Thymus (tissue), 11 donors: Measurements from ENCODE around the gene NHP2. TPM values are rescaled to one million over a fixed set of nuclear protein-coding genes. Genes with fewer than 3 reads are reported as not detected.

Experiments
- DNase-seq, 9 donors: peaks; one replicate each; pipeline ENCODE4 v3.0.0-alpha.2; 2013; ENCODE audit warnings: low spot score in 9 of 9, low read depth in 6 of 9, missing footprints in 1 of 9
- H3K27ac ChIP-seq, 2 donors: one replicate each; pipeline ENCODE4 v1.5.1; 2013; ENCODE audit warnings: control low read depth in 1 of 2, low read depth in 1 of 2, low read length in 1 of 2, mild to moderate bottlenecking in 1 of 2, moderate library complexity in 1 of 2
- H3K27me3 ChIP-seq, 2 donors: one replicate each; pipeline ENCODE4 v1.5.1; 2013; ENCODE audit warnings: low read length in 1 of 2; ENCODE audit not compliant: control insufficient read depth in 2 of 2, insufficient read depth in 1 of 2
- H3K36me3 ChIP-seq, 2 donors: one replicate each; pipeline ENCODE4 v1.5.1; 2013; ENCODE audit warnings: low read length in 1 of 2, mild to moderate bottlenecking in 1 of 2, moderate library complexity in 1 of 2; ENCODE audit not compliant: control insufficient read depth in 2 of 2, insufficient read depth in 2 of 2
- H3K4me1 ChIP-seq, 2 donors: one replicate each; pipeline ENCODE4 v1.5.1; 2013; ENCODE audit warnings: low read length in 2 of 2; ENCODE audit not compliant: control insufficient read depth in 2 of 2, insufficient read depth in 2 of 2
- H3K4me3 ChIP-seq, 2 donors: one replicate each; pipeline ENCODE4 v1.5.1; 2013; ENCODE audit warnings: low read length in 2 of 2, control low read depth in 1 of 2, mild to moderate bottlenecking in 1 of 2
- H3K9me3 ChIP-seq, 2 donors: one replicate each; pipeline ENCODE4 v1.5.1; 2013; ENCODE audit warnings: low read length in 1 of 2, mild to moderate bottlenecking in 1 of 2; ENCODE audit not compliant: control insufficient read depth in 2 of 2, insufficient read depth in 1 of 2
- WGBS: extraction: QIAGEN DNeasy Blood & Tissue Kit; methylation state at CpG from one replicate; pipeline ENCODE4 v1.1.7; 2013; 5-methylcytosine and 5-hydroxymethylcytosine counted together
- polyA plus RNA-seq: library from polyadenylated mRNA; stranded (reverse); fragments of 200-250 nt; gene quantifications from one replicate; pipeline ENCODE4 v1.2.3, GENCODE V29; 2013
- total RNA-seq: library from RNA; stranded (reverse); fragments of 120-200 nt; gene quantifications from one replicate; pipeline ENCODE4 v1.2.4, GENCODE V29; 2013
- donor health status: healthy.

NHP2 gene
- total and polyA plus RNA-seq, 2 donors = 107 to 131 TPM

GRCh38 chr5:178163772-178164735 lies 10.4 kb upstream of the NHP2 start:
- Histone ChIP-seq H3K9me3 (no peaks in the 10 kb centered on the region), H3K36me3 (no peaks in the 10 kb centered on the region), H3K27me3 (peaks cover 0 to 44% of the 10 kb centered on the region in 2 donors), H3K4me1 (peaks cover 2 to 8% of the 10 kb centered on the region in 2 donors), H3K27ac (no peak overlapping the region), H3K4me3 (no peak overlapping the region)
- peak; percentile 64 to 93 (median 81) for DNase-seq
- WGBS = 15% methylated on average over 33 of the region's 33 CpGs

- Histone ChIP-seq H3K27me3 (peaks cover 0 to 44% of the 10 kb centered on the region in 2 donors), H3K4me1 (peaks cover 2 to 8% of the 10 kb centered on the region in 2 donors), H3K36me3 (no peaks in the 10 kb centered on the region), H3K4me3 (no peak overlapping the region), H3K9me3 (no peaks in the 10 kb centered on the region), H3K27ac (no peak overlapping the region)
- DNase-seq = no peak
- 86% methylated on average over 9 of the region's 9 CpGs for WGBS
Measured at GRCh38 chr5:178162481-178162880, 8.8 kb upstream of the NHP2 start.

- H3K9me3 ChIP-seq = no peaks in the 10 kb centered on the region
- peaks cover 0 to 26% of the 10 kb centered on the region in 2 donors for H3K27me3 ChIP-seq
- H3K27ac ChIP-seq = no peak overlapping the region
- no peak overlapping the region for H3K4me3 ChIP-seq
- no peak for DNase-seq
- peaks cover 2 to 8% of the 10 kb centered on the region in 2 donors for H3K4me1 ChIP-seq
- H3K36me3 ChIP-seq = no peaks in the 10 kb centered on the region
- WGBS = 92% methylated on average over 5 of the region's 5 CpGs
Measured at GRCh38 chr5:178160176-178160575, 6.5 kb upstream of the NHP2 start.

GRCh38 chr5:178155065-178155464 lies 1.4 kb upstream of the NHP2 start:
- 93% methylated on average over 8 of the region's 8 CpGs for WGBS
- Histone ChIP-seq H3K27ac (no peak overlapping the region), H3K4me1 (peaks cover 9 to 17% of the 10 kb centered on the region in 2 donors), H3K4me3 (no peak overlapping the region), H3K36me3 (peaks cover 11 to 18% of the 10 kb centered on the region in 2 donors), H3K9me3 (no peaks in the 10 kb centered on the region), H3K27me3 (no peaks in the 10 kb centered on the region)
- DNase-seq = no peak

- Histone ChIP-seq H3K27me3 (no peaks in the 10 kb centered on the region), H3K9me3 (no peaks in the 10 kb centered on the region), H3K4me3 (peak overlapping the region; percentile 78 to 90), H3K27ac (no peak overlapping the region), H3K4me1 (peaks cover 9 to 17% of the 10 kb centered on the region in 2 donors), H3K36me3 (peaks cover 30 to 41% of the 10 kb centered on the region in 2 donors)
- WGBS = 59% methylated on average over 31 of the region's 31 CpGs
- DNase-seq = no peak
Measured at GRCh38 chr5:178152491-178153444, 917 bp downstream of the NHP2 start.

- Histone ChIP-seq H3K4me3 (no peak overlapping the region), H3K9me3 (no peaks in the 10 kb centered on the region), H3K36me3 (peaks cover 47 to 57% of the 10 kb centered on the region in 2 donors), H3K27ac (no peak overlapping the region), H3K4me1 (peaks cover 9 to 17% of the 10 kb centered on the region in 2 donors), H3K27me3 (no peaks in the 10 kb centered on the region)
- no peak for DNase-seq
- 90% methylated on average over 11 of the region's 11 CpGs for WGBS
Measured at GRCh38 chr5:178150977-178151734, 2.5 kb downstream of the NHP2 start.

- H3K4me3 ChIP-seq = no peak overlapping the region
- 92% methylated on average over 11 of the region's 11 CpGs for WGBS
- peaks cover 61 to 71% of the 10 kb centered on the region in 2 donors for H3K36me3 ChIP-seq
- no peak overlapping the region for H3K27ac ChIP-seq
- no peaks in the 10 kb centered on the region for H3K27me3 ChIP-seq
- H3K4me1 ChIP-seq = peaks cover 9 to 16% of the 10 kb centered on the region in 2 donors
- H3K9me3 ChIP-seq = no peaks in the 10 kb centered on the region
- no peak for DNase-seq
Measured at GRCh38 chr5:178149199-178149932, 4.3 kb downstream of the NHP2 start.

- no peaks in the 10 kb centered on the region for H3K9me3 ChIP-seq
- WGBS = 94% methylated on average over 15 of the region's 15 CpGs
- H3K27me3 ChIP-seq = no peaks in the 10 kb centered on the region
- H3K4me3 ChIP-seq = no peak overlapping the region
- peaks cover under 1 to 3% of the 10 kb centered on the region in 2 donors for H3K4me1 ChIP-seq
- no peak overlapping the region for H3K27ac ChIP-seq
- peaks cover 80 to 91% of the 10 kb centered on the region in 2 donors for H3K36me3 ChIP-seq
- DNase-seq = no peak
Measured at GRCh38 chr5:178147406-178147805, 6.3 kb downstream of the NHP2 start.
